RWPE2 (cell line): ENCODE measurements around the gene FBXO28.

ENCODE experiments used
- ATAC-seq: fragments of 200-7000 bp; cut with Tn5 transposase; 3 replicates; pipeline ENCODE4 v1.9.1; 2021; ENCODE audit warnings: low read depth
- DNase-seq: peaks from one replicate; pipeline ENCODE4 v3.0.0-alpha.2; 2020; ENCODE audit warnings: low spot score
- H3K27ac ChIP-seq: fragments of 450-650 bp; 2 replicates; pipeline ENCODE4 v1.5.1; 2017; ENCODE audit warnings: mild to moderate bottlenecking; ENCODE audit not compliant: poor library complexity, severe bottlenecking
- H3K27me3 ChIP-seq: fragments of 250-450 bp; sonication (Bioruptor Pico); 2 replicates; pipeline ENCODE4 v1.5.1; 2021; ENCODE audit warnings: mild to moderate bottlenecking, moderate library complexity; ENCODE audit not compliant: insufficient read depth, poor library complexity, severe bottlenecking
- H3K36me3 ChIP-seq: fragments of 250-450 bp; sonication (Bioruptor Pico); 2 replicates; pipeline ENCODE4 v1.5.1; 2020; ENCODE audit warnings: low read depth, mild to moderate bottlenecking, moderate library complexity
- H3K4me1 ChIP-seq: fragments of 250-450 bp; sonication (Bioruptor Pico); 2 replicates; pipeline ENCODE4 v1.5.1; 2021; ENCODE audit warnings: mild to moderate bottlenecking, moderate library complexity; ENCODE audit not compliant: insufficient read depth, poor library complexity, severe bottlenecking
- H3K4me3 ChIP-seq: fragments of 250-450 bp; sonication (Bioruptor Pico); 2 replicates; pipeline ENCODE4 v1.5.1; 2021; ENCODE audit warnings: mild to moderate bottlenecking, moderate library complexity; ENCODE audit not compliant: severe bottlenecking
- H3K9me3 ChIP-seq: fragments of 250-450 bp; sonication (Bioruptor Pico); 2 replicates; pipeline ENCODE4 v1.5.1; 2021; ENCODE audit warnings: mild to moderate bottlenecking, moderate library complexity; ENCODE audit not compliant: severe bottlenecking
- CTCF ChIP-seq: fragments of 450-650 bp; IDR thresholded peaks from one replicate; pipeline ENCODE4 v1.5.1; 2017; ENCODE audit warnings: mild to moderate bottlenecking, moderate library complexity; ENCODE audit not compliant: poor library complexity, severe bottlenecking

Gene FBXO28

GRCh38 chr1:224127925-224128819 lies 14.3 kb downstream of the FBXO28 start:
- Histone ChIP-seq H3K27me3 (no peaks in the 10 kb centered on the region), H3K36me3 (peaks cover 20% of the 10 kb centered on the region), H3K4me3 (no peak overlapping the region), H3K9me3 (no peaks in the 10 kb centered on the region), H3K27ac (peak overlapping the region; percentile 58), H3K4me1 (peaks cover 17% of the 10 kb centered on the region)
- ATAC-seq: peak; percentile 62
- DNase-seq: no peak
- TF ChIP-seq CTCF: no peak

GRCh38 chr1:224131253-224131652 lies 17.3 kb downstream of the FBXO28 start:
- Histone ChIP-seq H3K9me3 (no peaks in the 10 kb centered on the region), H3K27ac (no peak overlapping the region), H3K4me1 (peaks cover 27% of the 10 kb centered on the region), H3K36me3 (peaks cover 40% of the 10 kb centered on the region), H3K4me3 (no peak overlapping the region), H3K27me3 (no peaks in the 10 kb centered on the region)
- TF ChIP-seq CTCF: no peak
- no peak for ATAC-seq
- DNase-seq: no peak

GRCh38 chr1:224132901-224133300 lies 19.0 kb downstream of the FBXO28 start:
- Histone ChIP-seq H3K4me3 (no peak overlapping the region), H3K9me3 (no peaks in the 10 kb centered on the region), H3K27me3 (no peaks in the 10 kb centered on the region), H3K4me1 (peaks cover 23% of the 10 kb centered on the region), H3K27ac (peak overlapping the region; percentile 69), H3K36me3 (peaks cover 40% of the 10 kb centered on the region)
- DNase-seq (no peak), ATAC-seq (peak; percentile 96)
- TF ChIP-seq CTCF: no peak

GRCh38 chr1:224133741-224134299 lies 19.9 kb downstream of the FBXO28 start:
- H3K27me3 ChIP-seq: no peaks in the 10 kb centered on the region
- DNase-seq: no peak
- peak overlapping the region; percentile 69 for H3K27ac ChIP-seq
- peaks cover 15% of the 10 kb centered on the region for H3K4me1 ChIP-seq
- no peak overlapping the region for H3K4me3 ChIP-seq
- no peak for TF ChIP-seq CTCF
- ATAC-seq: 0 out of 3 replicates have a peak, but pooled peaks have one; percentile 35
- H3K36me3 ChIP-seq: peaks cover 41% of the 10 kb centered on the region
- no peaks in the 10 kb centered on the region for H3K9me3 ChIP-seq

- peaks cover 33% of the 10 kb centered on the region for H3K36me3 ChIP-seq
- H3K4me3 ChIP-seq: no peak overlapping the region
- H3K27ac ChIP-seq: no peak overlapping the region
These were observed 23.6 kb downstream of the FBXO28 start for GRCh38 chr1:224137518-224137917.

More at GRCh38 chr1:224137518-224137917, 23.6 kb downstream of the FBXO28 start:
- Histone ChIP-seq H3K4me1 (peaks cover 13% of the 10 kb centered on the region), H3K9me3 (no peaks in the 10 kb centered on the region), H3K27me3 (no peaks in the 10 kb centered on the region)
- ATAC-seq: no peak
- DNase-seq: no peak
- TF ChIP-seq CTCF: no peak
